Hepatocyte (in vitro differentiated cells): ENCODE data around the gene EPHA10. TPM values are rescaled to one million over a fixed set of nuclear protein-coding genes. Genes with fewer than 3 reads are reported as not detected.

Experiments
- DNase-seq: peaks from one replicate; pipeline ENCODE4 v3.0.0-alpha.2; 2016; ENCODE audit warnings: low spot score
- H2AFZ ChIP-seq: fragments of 200-600 bp; sonication (generic); 2 replicates; pipeline ENCODE4 v1.6.0; 2016; ENCODE audit warnings: antibody characterized with exemption, mild to moderate bottlenecking
- H3K27ac ChIP-seq: fragments of 200-600 bp; sonication (generic); 2 replicates; pipeline ENCODE4 v1.5.1; 2016; ENCODE audit warnings: mild to moderate bottlenecking
- H3K27me3 ChIP-seq: fragments of 200-600 bp; sonication (generic); 2 replicates; pipeline ENCODE4 v1.6.1; 2016
- H3K36me3 ChIP-seq: fragments of 200-600 bp; sonication (generic); replicated peaks from 2 replicates; pipeline ENCODE4 v1.5.1; 2016; ENCODE audit warnings: low read depth; ENCODE audit not compliant: insufficient read depth
- H3K4me1 ChIP-seq: fragments of 200-600 bp; sonication (generic); 2 replicates; pipeline ENCODE4 v1.5.1; 2016; ENCODE audit warnings: mild to moderate bottlenecking, moderate library complexity; ENCODE audit not compliant: insufficient read depth
- H3K4me2 ChIP-seq: fragments of 200-600 bp; sonication (generic); 2 replicates; pipeline ENCODE4 v1.6.0; 2016
- H3K4me3 ChIP-seq: fragments of 200-600 bp; sonication (generic); 2 replicates; pipeline ENCODE4 v1.5.1; 2016; ENCODE audit warnings: mild to moderate bottlenecking
- H3K79me2 ChIP-seq: fragments of 200-600 bp; sonication (generic); 2 replicates; pipeline ENCODE4 v1.6.0; 2017; ENCODE audit warnings: mild to moderate bottlenecking
- H3K9me2 ChIP-seq: fragments of 200-600 bp; sonication (generic); replicated peaks from 2 replicates; pipeline ENCODE4 v1.6.0; 2017; ENCODE audit warnings: mild to moderate bottlenecking; ENCODE audit not compliant: insufficient read depth
- H3K9me3 ChIP-seq: fragments of 200-600 bp; sonication (generic); 2 replicates; pipeline ENCODE4 v1.5.1; 2016; ENCODE audit warnings: low read depth, mild to moderate bottlenecking
- H4K20me1 ChIP-seq: fragments of 200-600 bp; sonication (generic); 2 replicates; pipeline ENCODE4 v1.6.0; 2016; ENCODE audit warnings: mild to moderate bottlenecking; ENCODE audit not compliant: insufficient read depth, poor library complexity, severe bottlenecking
- EZH2 ChIP-seq: fragments of 200-600 bp; sonication (generic); IDR thresholded peaks from 2 replicates; pipeline ENCODE4 v1.6.1; 2016; ENCODE audit warnings: antibody characterized with exemption, mild to moderate bottlenecking, borderline replicate concordance
- EZH2phosphoT487 ChIP-seq: fragments of 200-600 bp; sonication (generic); IDR thresholded peaks from one replicate; pipeline ENCODE4 v1.6.1; 2018; ENCODE audit warnings: antibody characterized with exemption, mild to moderate bottlenecking, low read depth, moderate library complexity; ENCODE audit not compliant: unreplicated experiment, severe bottlenecking
- WGBS: methylation state at CpG from one replicate; pipeline ENCODE4 v1.1.6; 2016; ENCODE audit warnings: low lambda C conversion rate; ENCODE audit errors: missing lambda C conversion rate; 5-methylcytosine and 5-hydroxymethylcytosine counted together
- polyA plus RNA-seq: library from polyadenylated mRNA; unstranded; fragments of >200 nt; fragmentation: Nextera tagmentation; extraction: Ambion mirVana; gene quantifications from 2 replicates; pipeline ENCODE4 v1.2.1, GENCODE V29; 2016
- total RNA-seq: library from RNA; depleted of rRNA; stranded (reverse); fragments of >200 nt; gene quantifications from 2 replicates; pipeline ENCODE4 v1.2.3, GENCODE V29; 2014
- TF ChIP-seq, protein P1 (sequence below): fragments of 200-600 bp; sonication (generic); IDR thresholded peaks from 2 replicates; pipeline ENCODE4 v1.5.1; 2016; ENCODE audit warnings: antibody characterized with exemption, mild to moderate bottlenecking; ENCODE audit not compliant: poor library complexity

The EPHA10 gene
- total and polyA plus RNA-seq, 2 experiments from 2014 or later = 1.3 to 1.5 TPM

DNA sequence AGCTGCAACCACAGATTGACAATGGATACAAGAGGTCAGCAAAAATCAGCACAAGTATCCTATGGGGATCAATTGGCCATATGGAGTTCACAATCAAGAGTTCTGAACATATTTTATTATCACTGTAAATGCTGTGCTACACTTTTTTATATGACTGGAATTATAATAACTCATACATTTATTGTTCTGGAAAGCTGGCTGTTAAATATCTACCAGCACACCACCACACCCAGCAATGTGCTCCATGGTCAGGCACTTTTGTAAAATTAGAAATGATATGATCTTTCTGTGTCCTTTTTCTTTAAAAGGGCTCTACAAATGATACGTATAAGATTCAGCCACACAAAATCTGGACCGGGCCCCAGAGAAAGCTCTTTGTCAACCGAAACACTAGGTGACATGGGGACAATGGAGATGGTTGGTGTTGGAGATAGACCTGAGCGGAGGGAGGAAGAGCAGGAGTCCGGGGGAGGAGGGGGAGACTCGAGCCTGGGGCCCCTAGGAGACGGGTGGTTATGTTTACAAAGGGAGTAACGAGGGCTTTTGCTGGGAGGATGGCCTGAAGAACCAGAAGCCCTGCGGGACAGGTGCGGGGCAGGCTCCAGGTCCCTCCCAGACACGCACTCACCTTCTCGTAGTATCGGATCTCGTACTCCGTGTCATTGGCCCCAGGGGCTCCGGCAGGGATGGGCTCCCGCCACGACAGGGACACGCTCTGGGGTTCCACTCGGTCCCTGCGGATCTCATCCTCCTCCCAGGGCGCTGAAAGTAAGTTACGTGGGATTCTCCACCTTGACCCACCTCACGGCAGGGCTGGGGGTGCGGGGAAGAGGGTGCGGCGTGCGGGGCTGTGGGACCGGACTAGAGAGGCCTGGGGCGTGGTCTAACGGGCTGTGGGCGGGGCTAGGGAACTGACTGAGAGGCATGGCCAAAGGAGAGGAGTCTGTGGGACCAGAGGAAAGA is 30.0 kb downstream of the EPHA10 start:
- H3K36me3 ChIP-seq = no peaks in the 10 kb centered on the region
- WGBS = 13% methylated on average over 25 of the region's 32 CpGs
- peak overlapping the region; percentile 71 for H3K4me2 ChIP-seq
- H3K4me3 ChIP-seq = no peak overlapping the region
- DNase-seq = peak; percentile 49
- no peaks in the 10 kb centered on the region for H3K4me1 ChIP-seq
- H3K9me2 ChIP-seq = no peaks in the 10 kb centered on the region
- H3K9me3 ChIP-seq = no peaks in the 10 kb centered on the region
- TF ChIP-seq EZH2phosphoT487 = no peak
- TF ChIP-seq, protein P1, sequence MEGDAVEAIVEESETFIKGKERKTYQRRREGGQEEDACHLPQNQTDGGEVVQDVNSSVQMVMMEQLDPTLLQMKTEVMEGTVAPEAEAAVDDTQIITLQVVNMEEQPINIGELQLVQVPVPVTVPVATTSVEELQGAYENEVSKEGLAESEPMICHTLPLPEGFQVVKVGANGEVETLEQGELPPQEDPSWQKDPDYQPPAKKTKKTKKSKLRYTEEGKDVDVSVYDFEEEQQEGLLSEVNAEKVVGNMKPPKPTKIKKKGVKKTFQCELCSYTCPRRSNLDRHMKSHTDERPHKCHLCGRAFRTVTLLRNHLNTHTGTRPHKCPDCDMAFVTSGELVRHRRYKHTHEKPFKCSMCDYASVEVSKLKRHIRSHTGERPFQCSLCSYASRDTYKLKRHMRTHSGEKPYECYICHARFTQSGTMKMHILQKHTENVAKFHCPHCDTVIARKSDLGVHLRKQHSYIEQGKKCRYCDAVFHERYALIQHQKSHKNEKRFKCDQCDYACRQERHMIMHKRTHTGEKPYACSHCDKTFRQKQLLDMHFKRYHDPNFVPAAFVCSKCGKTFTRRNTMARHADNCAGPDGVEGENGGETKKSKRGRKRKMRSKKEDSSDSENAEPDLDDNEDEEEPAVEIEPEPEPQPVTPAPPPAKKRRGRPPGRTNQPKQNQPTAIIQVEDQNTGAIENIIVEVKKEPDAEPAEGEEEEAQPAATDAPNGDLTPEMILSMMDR = no peak
- no peak overlapping the region for H2AFZ ChIP-seq
- peaks cover 11% of the 10 kb centered on the region for H3K27me3 ChIP-seq
- H3K79me2 ChIP-seq = no peaks in the 10 kb centered on the region
- H3K27ac ChIP-seq = no peak overlapping the region
- no peaks in the 10 kb centered on the region for H4K20me1 ChIP-seq

DNA sequence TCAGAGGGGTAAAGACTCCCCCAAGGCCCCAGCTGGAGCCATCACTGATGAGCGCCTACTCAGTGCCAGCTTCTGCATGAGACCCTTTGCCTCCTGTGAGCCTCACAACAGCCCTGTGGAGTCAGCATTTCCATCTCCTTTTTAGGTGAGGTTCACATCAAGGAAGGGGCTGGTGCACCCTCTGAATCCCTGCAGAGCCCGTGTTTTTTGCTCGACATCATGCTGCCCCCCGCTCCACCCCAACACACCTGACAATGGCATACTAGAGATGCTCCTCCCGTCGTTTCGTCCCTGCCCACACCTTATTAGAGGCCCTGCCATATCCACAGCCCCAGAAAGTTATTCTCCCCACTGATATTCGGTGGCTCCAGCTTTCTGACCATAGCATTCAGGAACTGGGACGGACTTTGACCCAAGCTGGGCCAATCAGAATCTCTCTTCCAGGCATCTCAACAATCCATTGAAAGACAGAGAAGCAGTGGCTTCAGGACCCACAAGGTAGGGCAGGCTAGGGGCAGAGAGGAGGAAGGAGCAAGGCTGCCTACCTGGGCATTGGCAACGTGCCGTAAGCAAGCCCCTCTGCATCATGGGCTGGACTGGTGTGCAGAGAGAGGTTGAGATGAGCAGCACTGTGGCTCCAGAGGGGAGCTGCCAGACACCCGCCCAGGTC is 32.7 kb downstream of the EPHA10 start:
- Histone ChIP-seq H3K4me3 (no peak overlapping the region), H3K4me1 (no peaks in the 10 kb centered on the region), H3K36me3 (no peaks in the 10 kb centered on the region), H3K4me2 (no peak overlapping the region), H4K20me1 (no peaks in the 10 kb centered on the region), H2AFZ (no peak overlapping the region), H3K27me3 (peaks cover 11% of the 10 kb centered on the region), H3K79me2 (no peaks in the 10 kb centered on the region), H3K9me3 (no peaks in the 10 kb centered on the region), H3K9me2 (no peaks in the 10 kb centered on the region), H3K27ac (no peak overlapping the region)
- 73% methylated on average over 12 of the region's 12 CpGs for WGBS
- DNase-seq = peak; percentile 45
- no peak for TF ChIP-seq EZH2
- TF ChIP-seq EZH2phosphoT487 = no peak
- TF ChIP-seq, protein P1 = no peak

DNA sequence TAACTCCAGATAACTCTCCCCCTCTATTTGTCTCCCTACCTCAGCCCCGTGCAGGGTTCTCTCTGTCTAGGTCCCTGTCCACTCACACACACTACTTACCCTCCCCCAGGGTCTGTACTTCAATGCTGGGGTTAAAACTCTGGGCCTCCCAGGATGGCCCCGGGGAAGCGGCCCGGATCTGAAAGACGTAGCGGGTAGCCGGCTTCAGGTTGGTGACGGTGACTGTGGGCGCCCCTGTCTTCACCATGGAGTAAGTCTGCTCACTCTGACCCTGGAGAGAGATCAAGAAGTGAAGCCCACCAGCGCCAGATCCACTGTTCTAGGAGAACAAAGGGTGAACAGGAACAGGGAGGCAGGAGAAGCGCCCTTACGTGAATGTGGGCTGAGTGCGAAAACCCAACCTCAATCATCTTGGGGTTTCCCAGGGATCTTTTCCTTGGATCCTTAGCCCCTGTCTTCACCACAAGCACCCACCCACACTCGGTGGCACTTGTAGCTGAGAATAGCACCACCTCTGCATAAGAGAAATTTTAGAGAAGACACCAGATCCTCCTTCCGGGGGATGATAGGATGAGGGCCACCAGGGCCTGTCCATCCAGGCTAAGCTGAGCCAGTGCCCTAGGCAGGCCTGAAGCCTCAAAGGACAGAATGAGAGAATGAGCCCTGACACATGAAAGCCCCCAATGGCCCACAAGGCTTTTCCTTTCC is 33.5 kb downstream of the EPHA10 start:
- no peak overlapping the region for H3K27ac ChIP-seq
- H3K9me3 ChIP-seq = no peaks in the 10 kb centered on the region
- no peak overlapping the region for H3K4me2 ChIP-seq
- H3K4me3 ChIP-seq = no peak overlapping the region
- H2AFZ ChIP-seq = no peak overlapping the region
- no peaks in the 10 kb centered on the region for H4K20me1 ChIP-seq
- H3K27me3 ChIP-seq = peaks cover 11% of the 10 kb centered on the region
- DNase-seq = no peak
- H3K79me2 ChIP-seq = no peaks in the 10 kb centered on the region
- H3K9me2 ChIP-seq = no peaks in the 10 kb centered on the region
- TF ChIP-seq, protein P1 = no peak
- no peak for TF ChIP-seq EZH2phosphoT487
- no peak for TF ChIP-seq EZH2
- H3K4me1 ChIP-seq = no peaks in the 10 kb centered on the region
- WGBS = 90% methylated on average over 15 of the region's 15 CpGs
- no peaks in the 10 kb centered on the region for H3K36me3 ChIP-seq
